Measurements from ENCODE around the gene SORT1. TPM values are rescaled to one million over a fixed set of nuclear protein-coding genes. Genes with fewer than 3 reads are reported as not detected.

SORT1 gene
- total and polyA plus RNA-seq, 2 of the 13 experiments (the other 11 are each of a cell fraction or from before 2014, with no cell fraction given): 32.4 to 93.0 TPM

DNA sequence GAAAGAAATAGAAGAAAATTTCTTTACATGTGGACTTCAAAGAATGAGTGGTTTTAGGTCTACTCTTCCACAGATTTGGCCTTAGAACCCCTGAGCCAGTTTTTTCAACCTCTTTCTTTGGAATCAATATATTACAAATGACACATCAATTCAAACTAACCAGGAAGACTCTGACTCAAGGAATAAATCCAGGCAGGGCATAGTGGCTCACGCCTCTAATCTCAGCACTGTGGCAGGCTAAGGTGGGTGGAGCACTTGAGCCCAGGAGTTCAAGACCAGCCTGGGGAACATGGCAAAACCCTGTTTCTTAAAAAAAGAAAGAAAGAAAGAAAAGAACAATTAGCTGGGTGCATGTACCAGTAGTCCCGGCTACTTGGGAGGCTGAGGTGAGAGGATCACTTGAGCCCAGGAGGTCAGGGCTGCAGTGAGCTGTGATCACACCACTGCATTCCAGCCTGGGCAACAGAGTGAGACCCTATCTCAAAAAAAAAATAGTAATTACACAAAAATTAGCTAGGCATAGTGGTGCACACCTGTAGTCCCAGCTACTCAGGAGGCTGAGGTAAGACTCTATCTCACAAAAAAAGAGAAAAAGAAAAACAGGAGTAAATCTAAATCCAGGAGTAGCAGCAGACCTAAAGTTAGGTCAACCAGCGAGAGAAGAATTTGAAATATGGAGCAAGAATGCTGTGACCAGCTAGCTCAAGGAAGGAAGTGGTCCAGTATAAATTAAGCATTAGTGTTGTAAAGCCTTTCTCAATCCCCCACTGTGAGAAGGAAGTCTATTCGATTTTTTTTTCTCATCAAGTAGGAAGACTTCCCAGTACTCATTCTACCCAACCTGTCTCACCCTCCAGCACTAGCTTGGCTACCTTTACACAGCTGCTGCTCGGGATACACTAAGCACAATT is 1.9 kb downstream of the SORT1 start:
- Histone ChIP-seq H3K27me3 (ENCODE audit: control insufficient read depth in 1 of 2, insufficient read depth in 2 of 2, low read length in 2 of 2) (no peaks in the 10 kb centered on the region; a peak in 1 of 5 replicates), H3K79me2 (ENCODE audit: insufficient read depth, low read length) (peaks cover 54% of the 10 kb centered on the region), H2AFZ (ENCODE audit: low read length) (no peak overlapping the region), H3K4me1 (ENCODE audit: insufficient read depth, low read length) (peaks cover 67% of the 10 kb centered on the region), H3K9ac (ENCODE audit: insufficient read depth, low read depth, low read length) (peak overlapping the region; percentile 75), H3K4me2 (ENCODE audit: low read depth, low read length) (peak overlapping the region; percentile 81), H3K36me3 (replicated peaks in 1 of 2; ENCODE audit: control insufficient read depth in 1 of 2, insufficient read depth in 2 of 2, low read length in 2 of 2) (peaks cover 0 to 9% of the 10 kb centered on the region in 2 experiments; a peak in 2 of 5 replicates), H3K4me3 (replicated peaks in 1 of 3; ENCODE audit: insufficient read depth in 1 of 3, low read depth in 2 of 3, low read length in 3 of 3) (peak overlapping the region; percentile 70 to 94 (median 75)), H4K20me1 (ENCODE audit: insufficient read depth, low read length) (no peaks in the 10 kb centered on the region), H3K9me3 (ENCODE audit: low read length) (no peaks in the 10 kb centered on the region), H3K27ac (ENCODE audit: extremely low read length, insufficient read depth, low read length) (peak overlapping the region; percentile 25)
- ATAC-seq (no peak), FAIRE-seq (no peak), DNase-seq (ENCODE audit: low spot score) (no peak)
- TF ChIP-seq RBAK (CRISPR knock-in tag; IDR thresholded peaks at IDR 0.05) (no peak), ZNF770 (CRISPR knock-in tag; IDR thresholded peaks at IDR 0.05) (peak; percentile 93), HDAC1 (CRISPR knock-in tag; IDR thresholded peaks at IDR 0.05) (0 out of 2 replicates have a peak, but pooled peaks have one; percentile 30), HCFC1 (IDR thresholded peaks at IDR 0.05; ENCODE audit: low read depth, low read length) (no peak), IRF2 (CRISPR knock-in tag; IDR thresholded peaks at IDR 0.05) (no peak), ZNF121 (CRISPR knock-in tag; IDR thresholded peaks at IDR 0.05) (peak; percentile 96), CBX5 (CRISPR knock-in tag; IDR thresholded peaks at IDR 0.05; ENCODE audit: borderline replicate concordance) (no peak), SNAPC2 (CRISPR knock-in tag; IDR thresholded peaks at IDR 0.05) (0 out of 2 replicates have a peak, but pooled peaks have one; percentile 18), KDM1A (CRISPR knock-in tag; IDR thresholded peaks at IDR 0.05) (0 out of 2 replicates have a peak, but pooled peaks have one; percentile 46), ZNF557 (CRISPR knock-in tag; IDR thresholded peaks at IDR 0.05) (no peak), ZMYM3 (CRISPR knock-in tag; IDR thresholded peaks at IDR 0.05) (peak; percentile 75)
- intact Hi-C loops (cut with micrococcal nuclease; ENCODE audit: unreplicated experiment) (loop anchor here (5.0 to 10.0 kb wide), 2 partner anchors 44 to 301 kb away; partner anchors contain the start of gene TMEM167B), in situ Hi-C loops (cut with HindIII; ENCODE audit: extremely low pct_ligation_motif_present, low pct_unique_long_range_greater_than_20kb) (no loop called here)
- ChIA-PET CTCF (ENCODE audit: low intra/inter-chr PET ratio, low total read pairs) (no interaction called here), POLR2A (interaction anchor here (1.0 to 1.6 kb wide), 2 partner anchors 96 to 113 kb away, joined by 3 to 6 read pairs; partner anchors contain the start of gene PSRC1)
- WGBS (ENCODE audit: low lambda C conversion rate): 45% methylated on average over 5 of the region's 5 CpGs
- no TSS peak for BruUV-seq (replicated peaks)
